Uterus (tissue), 2 donors: ENCODE data around the gene KCNK10.

Experiments used
- CTCF ChIP-seq, 4 experiments: fragments of 200-600 bp in 2 of 4; fragments of 450-650 bp in 2 of 4; sonication (generic) in 2 of 4; IDR thresholded peaks; one replicate each; pipeline ENCODE4 v1.5.1; 2016 to 2019; ENCODE audit warnings: antibody characterized with exemption in 4 of 4, mild to moderate bottlenecking in 2 of 4, moderate library complexity in 1 of 4
- POLR2A ChIP-seq, 2 donors: fragments of 450-650 bp; IDR thresholded peaks; one replicate each; pipeline ENCODE4 v1.6.1; 2016; ENCODE audit warnings: antibody characterized with exemption in 2 of 2, mild to moderate bottlenecking in 1 of 2, moderate library complexity in 1 of 2

DNA sequence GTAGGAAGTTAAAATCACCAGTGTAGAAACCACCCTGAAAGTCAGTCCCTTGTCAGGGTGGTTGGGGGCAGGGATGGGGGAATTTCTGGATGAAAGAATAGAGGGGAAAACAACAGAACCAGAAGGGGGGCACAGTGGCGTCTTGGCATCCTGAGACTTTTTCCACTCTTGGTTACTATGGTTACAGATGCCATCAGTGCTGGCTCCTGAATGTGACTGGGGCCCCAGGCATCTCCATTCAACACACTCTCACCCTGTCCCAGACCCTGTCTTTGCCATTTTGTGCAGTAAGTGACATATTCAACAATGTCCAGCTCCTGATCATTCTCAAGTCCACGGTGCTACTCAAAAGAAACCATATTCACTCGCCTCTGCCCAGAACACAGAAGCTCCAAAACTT, 11.3 kb downstream of the KCNK10 start:
- no peak for TF ChIP-seq CTCF (IDR thresholded peaks at IDR 0.05)
- TF ChIP-seq POLR2A (IDR thresholded peaks at IDR 0.05): no peak
